Effector CD8-positive, alpha-beta T cell (primary cell): ENCODE data around the gene KY.

Source experiments
- DNase-seq: peaks from one replicate; lab custom pipeline; 2025; lab: John Stamatoyannopoulos, UW
- total RNA-seq, 4 experiments: gene quantifications; one replicate each; lab custom pipeline; 2026; lab: John Stamatoyannopoulos, UW

Gene KY, protein sequence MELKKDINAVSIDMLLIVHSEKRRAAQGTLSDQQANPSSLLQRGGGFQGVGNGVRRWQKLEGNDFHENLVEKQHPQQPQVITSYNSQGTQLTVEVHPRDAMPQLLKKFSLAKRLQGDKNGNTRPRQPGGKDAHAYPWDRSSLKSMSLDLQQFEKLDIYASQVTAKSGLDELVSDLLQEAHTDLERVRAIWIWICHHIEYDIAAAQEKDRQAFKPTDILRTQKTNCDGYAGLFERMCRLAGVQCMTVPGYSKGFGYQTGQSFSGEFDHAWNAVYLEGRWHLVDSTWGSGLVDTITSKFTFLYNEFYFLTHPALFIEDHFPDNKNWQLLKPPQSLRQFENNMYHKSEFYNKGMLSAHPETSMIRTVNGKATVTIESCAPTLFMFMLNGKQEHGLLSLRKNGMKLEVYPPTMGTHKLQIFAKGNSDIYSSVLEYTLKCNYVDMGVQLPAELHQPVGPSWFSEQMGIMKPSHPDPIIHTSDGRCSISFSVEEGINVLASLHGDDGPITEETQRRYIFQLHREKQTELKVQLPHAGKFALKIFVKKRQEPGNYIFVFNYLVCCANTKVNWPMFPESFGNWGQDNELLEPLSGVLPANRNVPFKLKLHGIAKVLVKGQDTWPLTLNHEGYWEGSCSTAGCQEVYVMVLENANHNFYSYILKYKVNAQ
- total RNA-seq, result 0 reads per million in 4 experiments

DNA sequence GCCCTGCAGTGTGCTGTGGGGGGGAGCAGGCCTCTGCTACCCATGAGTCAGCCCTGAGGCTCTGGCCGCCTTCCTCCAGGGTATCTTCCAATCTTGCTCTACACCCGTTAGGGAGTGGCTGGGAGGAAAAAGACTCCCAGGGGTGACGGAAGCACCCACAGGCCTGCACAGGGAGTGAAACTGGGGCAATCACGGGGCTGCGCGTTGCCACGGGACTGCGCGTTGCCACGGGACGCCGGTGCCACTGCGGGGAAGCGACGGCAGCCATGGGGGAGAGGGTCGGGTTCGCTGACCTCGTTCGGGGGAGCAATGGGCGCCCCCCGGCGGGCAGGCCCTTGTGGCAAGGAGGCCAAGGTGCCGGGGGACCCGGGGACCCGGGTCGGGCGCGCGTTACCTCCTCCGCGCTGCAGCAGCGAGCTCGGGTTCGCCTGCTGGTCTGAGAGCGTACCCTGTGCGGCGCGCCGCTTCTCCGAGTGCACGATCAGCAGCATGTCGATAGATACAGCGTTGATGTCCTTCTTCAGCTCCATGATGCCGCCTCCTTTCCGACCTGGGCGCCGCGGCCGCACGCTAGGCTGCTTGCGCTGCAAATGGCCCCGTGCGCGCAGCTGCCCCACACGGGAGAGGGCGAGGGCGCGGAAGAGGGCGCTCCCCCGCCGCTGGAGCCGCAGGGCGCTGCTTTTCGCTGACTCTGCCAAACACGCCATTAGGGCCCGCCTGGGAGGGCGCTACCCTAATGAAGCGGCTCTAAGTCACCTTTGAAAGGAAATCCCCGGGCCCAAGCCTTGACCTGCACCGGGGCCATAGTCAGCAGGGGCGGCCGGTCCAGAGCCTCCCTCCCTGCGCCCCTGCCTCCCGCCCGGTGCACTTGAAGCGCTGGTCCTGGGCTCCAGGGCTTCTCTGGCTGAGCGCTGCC lies at the start of gene KY:
Gene KY (minus strand): TSS at position 592 of the 916 bp plus-strand sequence. CDS start 62 bp downstream, at position 530.
- DNase-seq, result no peak

DNA sequence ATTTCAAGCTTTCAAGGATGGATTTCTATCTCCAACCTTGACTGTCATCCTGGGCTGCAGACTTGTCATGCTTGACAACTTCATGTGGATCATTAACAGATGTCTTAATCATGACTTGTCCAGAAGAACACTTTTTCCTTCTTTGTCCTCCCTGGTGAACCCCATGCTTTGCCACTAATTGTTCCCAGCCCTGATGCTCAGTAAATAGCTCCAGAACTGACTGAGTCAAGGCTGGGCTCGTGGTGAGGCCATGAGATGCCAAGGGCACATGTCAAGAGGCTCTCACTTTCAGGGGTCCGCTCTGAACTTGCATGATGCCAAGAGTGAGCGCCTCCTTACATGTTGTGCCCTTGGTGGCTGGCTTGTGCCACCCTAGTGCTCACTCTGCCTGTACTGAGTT lies 48.9 kb upstream of the KY start:
- no peak for DNase-seq

DNA sequence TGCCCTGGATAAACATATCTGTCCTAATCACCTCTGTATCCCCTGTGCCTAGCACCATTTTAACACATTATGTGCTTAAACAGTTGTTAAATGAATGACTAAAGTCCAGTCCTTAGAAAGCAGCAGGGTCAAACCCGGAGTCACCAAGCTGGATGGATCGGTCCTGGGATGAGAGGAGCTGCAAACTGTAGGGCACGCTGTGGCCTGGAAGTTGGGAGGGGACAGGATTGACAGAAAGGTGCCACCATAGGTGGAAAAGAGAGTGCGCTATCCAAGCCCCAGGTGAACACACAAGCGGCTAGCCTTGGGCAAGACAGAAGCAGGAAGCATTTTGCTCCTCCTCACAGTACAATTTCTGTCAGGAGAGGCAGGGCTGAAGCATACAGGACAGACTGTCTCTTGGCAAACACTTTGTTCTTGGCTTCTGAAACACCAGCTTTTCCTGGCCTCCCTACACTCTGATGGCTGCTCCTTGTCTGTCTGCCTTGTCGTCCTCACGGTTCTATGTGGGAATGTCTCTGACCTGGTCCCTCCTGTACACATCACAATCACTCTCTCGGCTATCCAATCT lies 48.4 kb upstream of the KY start:
- no peak for DNase-seq

DNA sequence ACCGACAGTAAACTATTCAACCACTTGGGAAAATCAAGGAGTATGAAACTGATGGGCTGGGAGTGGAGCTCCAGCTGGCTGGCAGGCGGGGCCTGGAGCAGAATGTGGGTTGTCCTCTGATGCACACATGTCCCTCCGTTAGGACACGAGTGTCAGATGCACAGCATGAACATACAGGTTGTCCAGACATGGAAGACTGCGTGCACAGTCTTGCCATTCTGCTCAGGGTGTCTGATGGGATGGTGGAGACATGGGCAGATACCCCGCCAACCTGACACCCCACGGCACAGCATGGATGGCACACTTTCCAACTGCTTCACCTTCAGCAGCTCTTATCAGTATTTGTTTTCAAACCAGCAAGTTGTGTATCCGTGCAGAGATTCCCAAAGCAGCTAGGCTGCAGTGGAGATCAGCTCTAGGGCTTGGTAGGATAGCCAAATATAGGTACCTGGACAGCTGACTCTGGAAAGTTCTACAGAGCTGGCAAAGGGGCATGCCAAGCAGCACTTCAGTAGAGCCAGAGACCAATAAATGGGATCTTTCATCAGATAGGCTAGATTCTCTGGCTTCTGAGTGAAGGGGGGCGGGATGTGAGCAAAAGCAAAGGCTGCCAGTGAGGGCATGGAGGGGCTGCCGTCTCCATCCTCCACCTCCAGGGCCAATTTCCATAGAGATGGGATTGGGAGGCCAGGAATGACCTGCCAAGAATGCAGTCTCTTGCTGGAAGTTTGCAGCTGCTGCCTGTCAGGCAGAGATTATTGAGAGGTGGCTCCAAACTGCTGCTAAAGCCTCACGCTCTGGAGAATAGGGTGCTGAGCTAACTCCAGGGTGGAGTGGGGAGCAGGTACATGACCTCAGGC lies 47.2 kb upstream of the KY start:
- no peak for DNase-seq

DNA sequence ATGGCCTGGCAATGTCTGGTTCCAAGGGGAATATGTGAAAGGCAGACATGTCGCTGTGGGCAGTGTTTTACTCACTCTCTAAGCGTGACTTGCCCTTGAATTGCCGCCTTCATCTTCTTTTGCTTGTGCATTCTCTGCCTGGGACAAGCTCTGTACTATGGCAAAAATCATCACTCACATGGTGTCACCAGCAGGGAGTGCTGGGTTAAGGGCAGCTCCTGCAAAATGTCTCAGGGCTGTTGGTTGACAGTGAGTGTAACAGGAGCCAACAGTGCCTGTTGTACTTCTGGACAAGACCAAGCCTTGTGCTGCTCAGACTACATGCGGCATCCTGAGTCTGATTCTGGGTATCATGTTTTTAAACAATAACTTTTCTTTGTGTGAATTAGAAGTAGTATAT lies 45.3 kb upstream of the KY start:
- no peak for DNase-seq

DNA sequence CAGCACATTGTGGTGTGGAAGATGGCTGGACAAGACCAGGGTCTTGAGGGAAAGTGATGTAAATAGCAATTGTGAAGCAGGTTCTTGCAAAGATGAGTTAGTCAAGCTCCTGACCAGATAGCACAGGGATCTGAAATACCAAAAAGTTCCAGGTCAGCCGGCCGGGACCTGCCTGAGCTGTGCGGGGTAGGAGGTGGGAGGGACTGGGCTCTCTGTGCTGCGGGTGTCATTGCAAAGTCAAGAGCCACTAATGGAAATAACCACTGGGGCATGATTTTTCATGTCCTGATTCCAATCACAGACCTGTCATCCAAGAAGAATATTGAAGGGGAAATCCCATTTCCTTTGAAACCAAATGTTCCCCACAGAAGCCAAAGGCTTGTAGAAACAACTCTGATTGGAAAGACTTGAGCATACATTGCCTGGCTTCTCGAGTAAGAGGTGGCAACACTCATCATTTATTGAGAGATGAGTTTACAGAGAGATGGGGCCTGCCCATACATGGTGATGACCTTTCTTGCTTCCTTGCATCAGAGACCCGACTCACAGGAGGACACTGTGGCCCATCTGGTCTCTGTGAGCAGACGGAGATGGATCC lies 44.2 kb upstream of the KY start:
- DNase-seq, result no peak

DNA sequence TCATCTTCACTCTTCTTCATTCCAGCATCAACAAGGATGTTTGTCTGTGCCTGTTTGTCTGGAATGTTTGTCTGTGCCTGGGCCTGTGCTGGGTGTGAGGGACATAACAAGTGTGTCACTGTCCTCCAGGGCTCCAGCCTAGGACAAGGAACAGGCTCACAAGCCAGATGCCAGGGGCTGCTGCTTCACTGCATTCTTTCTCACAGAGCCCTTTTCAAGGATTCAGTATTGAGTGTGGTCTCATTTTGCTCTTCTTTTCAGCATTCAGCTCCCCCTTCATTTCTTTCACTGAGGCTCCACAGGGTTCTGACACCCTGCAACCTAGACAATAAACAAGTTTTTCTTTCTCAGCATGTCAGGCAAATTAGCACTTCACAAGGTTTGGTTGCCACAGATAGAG lies 43.6 kb upstream of the KY start:
- DNase-seq, result no peak

DNA sequence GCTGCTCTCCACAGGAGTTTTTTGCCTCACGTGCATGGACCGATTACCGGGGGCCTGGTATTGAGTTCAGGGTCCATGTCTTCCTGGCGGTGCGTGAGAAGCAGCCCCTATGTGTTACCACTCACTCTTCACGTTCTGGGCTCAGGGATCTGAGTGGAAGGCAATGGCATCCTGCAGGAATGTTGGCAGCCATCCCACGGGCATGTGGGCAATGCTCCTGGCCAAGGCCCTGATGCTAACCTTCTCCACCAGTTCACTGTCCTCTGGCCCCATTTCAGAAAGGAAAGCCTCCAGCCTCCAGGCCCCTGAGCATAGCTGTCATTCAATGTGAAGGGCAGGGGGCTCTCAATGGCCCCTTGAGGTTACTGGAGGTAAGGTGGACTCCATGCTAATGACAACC lies 43.0 kb upstream of the KY start:
- no peak for DNase-seq

DNA sequence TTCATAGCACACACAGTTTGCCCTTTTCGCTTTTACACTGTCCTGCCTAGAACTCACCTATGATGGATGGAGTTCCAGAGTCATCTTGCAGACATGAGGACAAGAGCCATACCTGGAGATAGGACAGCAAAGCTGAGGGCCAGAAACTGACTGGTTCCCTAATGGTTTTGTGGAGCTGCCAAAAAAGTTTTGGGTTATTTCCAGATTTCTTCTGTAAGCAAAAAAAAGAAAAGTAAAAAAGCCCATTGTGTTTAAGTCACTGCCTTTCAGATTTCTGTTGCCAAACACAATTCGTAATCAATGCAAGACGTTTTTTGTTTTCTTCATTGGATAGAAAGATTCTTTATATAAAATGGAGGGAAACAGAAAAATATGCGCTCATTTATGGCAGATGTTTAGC lies 42.4 kb upstream of the KY start:
- no peak for DNase-seq

DNA sequence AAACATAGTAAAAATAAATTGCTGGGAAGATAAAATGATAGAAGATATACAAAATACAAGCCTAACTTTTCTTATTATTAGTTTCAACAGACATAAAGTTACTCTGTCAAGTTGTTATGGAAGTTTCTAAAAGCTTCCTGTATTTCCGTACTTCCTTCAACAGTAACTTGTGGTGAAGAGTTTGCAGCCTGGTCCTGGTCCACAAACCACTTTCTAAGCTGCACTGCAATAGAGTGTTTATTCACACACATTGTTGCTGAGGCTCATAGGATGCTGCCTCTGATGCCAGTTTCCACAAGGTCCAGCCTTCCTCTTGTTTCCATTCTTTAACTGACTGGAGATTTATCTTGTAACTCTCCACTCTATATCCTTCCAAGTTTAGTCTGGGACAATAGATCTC lies 39.4 kb upstream of the KY start:
- no peak for DNase-seq

DNA sequence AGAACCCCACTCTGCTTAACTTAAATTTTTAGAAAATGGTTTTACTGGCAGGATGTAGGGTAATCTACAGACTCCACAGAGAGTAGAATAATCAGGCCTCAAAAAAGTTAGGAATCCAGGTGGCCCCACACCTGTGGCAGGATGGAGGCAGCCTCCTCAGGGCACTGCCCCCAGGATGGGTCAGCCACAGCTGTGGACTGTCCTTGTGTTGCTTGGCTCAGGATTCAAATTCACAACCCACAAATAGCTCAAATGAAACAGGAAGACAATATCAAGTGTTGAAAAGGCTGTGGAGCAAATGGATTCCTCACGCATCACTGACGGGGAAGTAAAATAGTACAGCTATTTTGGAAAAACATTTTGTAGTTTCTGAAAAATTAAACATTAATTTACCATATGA lies 36.8 kb upstream of the KY start:
- no peak for DNase-seq

DNA sequence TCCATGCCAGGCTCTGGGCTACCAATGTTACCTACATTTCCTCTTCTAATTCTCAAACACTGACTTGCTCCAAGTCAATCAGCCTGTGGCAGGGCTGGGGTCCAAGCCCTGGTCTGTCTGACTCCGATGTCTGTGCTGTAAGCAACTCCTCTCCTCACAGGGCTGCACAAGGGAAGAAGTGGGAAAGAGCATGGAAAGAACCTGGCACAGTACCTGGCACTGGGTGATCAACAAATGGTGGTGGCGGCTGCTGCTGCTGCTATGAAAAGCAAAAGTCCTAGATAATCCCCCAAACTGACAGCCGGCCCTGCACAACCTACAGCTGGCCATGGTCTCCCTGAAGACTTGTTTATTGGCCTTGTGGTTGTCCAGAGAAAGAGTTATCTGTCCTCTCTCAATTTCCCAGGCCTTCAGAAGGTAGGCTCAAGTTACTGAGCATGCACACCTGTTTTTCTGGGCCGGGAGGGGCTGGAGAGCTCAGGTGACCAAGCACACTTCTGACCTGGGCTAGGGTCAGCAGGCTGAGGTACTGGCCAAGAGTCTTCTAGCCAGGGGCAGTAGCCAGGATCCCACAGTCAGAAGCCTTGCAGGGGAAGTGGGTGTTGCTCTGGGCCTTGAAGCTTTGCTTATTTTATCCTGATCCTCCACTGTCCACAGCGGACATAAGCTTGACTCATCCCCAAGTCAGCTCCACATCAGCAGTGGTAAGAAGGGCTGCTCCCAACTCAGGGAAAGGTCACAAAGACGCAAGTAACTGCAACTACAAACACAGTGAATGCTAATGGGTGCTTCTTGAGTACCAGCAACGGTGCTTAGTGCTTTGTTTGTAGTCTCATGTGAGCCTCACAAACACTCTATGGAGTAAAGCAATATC lies 35.3 kb upstream of the KY start:
- no peak for DNase-seq

DNA sequence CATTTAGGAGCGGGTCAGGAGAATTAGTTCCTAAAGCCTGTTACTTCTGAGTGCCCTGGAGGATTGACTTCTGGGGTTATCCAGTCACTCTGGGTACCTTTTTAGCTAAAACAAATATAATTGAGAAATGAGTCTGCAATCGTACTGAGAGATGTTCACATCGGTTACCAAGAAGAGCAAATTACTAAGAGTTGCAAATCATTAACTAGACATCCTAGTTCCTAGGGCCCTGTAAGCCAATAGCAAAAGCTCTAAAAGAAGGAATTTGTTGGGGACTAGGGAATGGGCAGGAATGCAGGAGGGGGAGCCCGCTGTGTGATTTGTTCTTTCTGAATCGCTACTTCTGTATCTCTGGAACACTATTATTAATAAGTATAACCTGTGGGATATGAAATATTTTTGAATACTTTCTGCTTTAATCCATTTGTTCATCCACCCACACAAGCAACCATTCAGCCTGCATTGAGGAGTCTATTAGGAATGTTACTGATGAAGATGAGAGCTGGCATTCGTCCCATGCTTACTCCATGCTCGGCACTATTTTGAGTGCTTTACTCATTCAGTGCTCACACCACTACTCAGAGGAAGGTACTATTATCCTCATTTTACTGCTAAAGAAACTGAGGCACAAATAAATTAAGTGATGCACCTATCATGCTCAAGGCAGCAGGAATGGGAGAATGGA lies 31.5 kb upstream of the KY start:
- DNase-seq, result no peak

DNA sequence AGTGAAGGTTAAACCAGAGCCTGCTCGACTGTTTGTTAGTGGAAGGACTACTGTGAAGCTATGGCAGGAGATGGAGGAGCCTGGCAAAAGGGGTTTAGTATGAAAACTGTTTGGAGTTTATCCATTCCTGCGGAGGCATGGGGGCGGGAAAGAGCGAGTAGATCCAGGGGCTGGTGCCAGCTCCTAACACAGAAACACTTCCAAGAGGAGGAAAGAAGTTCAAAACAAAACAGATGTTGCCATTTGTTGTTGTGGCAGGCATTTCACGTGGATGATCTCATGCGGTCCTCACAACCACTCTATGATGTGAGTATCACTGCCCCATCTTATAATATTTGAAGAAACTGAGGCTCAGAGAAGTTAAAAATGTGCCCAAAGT lies 30.7 kb upstream of the KY start:
- no peak for DNase-seq

DNA sequence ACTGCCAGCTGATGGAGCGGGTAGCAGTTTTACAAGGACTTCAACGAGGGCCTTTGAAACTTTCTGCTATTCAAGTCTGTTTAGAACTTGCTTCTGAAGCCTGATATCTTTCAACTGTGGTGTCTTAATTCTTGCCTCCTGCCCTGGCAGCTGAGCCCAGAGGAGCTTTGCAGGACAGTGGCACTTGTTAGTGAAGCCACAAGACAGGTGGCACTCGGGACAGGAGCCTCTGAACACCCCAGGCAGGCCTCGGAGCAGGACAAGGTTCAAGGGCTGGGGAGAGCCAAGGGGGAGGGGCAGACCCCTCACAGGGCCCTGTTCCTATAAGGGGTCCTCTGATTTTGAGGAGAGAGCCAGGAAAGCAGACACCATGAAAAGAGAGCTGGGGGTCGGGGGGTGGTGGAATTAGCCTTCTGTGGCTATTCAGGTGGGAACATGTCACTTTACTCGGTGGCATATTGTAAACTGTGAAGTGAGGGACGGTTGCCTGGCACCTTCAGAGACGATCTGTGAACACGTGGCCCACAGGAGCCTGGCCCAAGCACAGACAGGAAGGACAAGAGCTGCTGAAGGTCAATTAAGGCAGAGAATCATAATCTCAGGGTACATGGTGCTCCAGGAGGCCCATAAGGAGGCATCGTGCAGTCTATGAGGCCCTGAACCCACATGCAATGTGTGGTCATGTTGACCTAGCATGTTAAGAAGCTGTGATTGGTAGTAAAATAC lies 30.1 kb upstream of the KY start:
- no peak for DNase-seq

DNA sequence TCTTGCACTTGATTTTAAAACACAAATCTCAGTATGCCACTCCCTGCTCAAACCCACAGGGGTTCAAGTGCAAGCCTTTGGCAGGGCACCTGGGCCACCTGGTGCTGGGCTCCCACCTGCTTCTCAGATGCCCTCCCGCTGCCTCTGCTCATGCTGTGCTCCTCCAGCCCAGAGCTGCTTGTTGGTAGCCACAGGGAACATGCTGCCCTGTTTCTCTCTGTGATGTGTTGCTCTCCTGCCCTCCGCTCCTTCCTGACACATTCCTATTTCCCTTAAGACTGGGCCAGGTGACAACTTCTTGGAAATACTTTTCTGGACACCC lies 27.1 kb upstream of the KY start:
- DNase-seq, result no peak

DNA sequence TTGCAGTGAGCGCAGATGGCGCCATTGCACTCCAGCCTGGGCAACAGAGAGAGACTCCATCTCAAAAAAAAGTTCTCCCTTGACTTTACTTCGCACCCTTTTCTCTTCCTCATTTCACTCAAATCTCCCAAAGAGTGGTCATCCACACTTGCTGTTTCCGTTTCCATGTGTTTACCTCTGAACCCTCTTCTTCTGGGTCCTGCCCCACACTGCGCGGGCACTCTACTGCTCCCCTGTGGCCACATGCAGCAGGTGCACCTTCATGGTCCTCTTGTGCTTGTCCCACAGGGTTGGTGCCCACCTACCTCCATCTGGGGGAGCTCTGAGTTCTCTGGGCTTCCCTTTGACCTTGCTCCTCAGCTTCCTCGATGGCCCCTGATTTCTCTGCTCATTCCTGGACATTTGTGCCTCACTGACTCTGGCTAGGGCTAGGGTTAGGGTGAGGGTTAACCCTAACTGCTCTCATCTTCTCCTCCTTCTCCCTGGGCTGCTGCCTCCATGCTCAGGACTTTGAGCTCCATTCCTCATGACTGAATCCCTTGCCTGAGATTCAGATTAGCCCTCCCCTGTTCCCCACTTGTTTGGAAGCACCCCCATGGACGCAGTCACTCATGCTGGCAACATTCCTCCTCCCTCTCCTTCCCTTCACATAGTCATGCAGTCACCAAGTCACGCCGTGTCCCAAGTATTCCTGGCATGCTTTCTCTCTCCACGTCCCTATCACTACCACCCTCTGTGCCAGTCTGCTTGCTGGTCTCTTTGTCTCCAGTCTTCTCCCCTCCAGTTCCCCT lies 26.6 kb upstream of the KY start:
- no peak for DNase-seq

DNA sequence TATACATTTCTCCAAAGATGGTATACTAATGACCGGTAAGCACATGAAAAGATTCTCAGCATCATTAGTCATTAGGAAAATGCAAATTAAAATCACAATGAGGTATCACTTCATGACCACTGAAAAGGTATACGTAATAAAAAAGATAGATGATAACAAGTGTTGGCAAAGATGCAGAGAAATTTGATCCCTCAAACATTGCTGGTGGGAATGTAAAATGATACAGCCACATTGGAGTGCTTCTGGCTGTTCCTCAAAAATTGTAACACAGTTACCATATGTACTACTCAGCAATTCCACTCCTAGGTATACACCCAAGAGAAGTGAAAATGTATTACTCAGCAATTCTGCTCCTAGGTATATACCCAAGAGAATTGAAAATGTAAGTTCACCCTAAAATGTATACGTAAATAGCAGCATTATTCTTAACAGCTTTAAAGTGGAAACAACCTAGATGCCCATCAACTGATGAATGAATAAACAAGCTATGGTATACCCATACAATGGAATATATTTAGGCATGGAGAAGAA lies 25.0 kb upstream of the KY start:
- no peak for DNase-seq
